GM18520 (cell line): ENCODE results near the gene LGMN.

Experiments
- ATAC-seq: cut with Tn5 transposase; IDR thresholded peaks from one replicate; pipeline ENCODE4 v1.9.1; 2021; ENCODE audit not compliant: unreplicated experiment

LGMN gene

DNA sequence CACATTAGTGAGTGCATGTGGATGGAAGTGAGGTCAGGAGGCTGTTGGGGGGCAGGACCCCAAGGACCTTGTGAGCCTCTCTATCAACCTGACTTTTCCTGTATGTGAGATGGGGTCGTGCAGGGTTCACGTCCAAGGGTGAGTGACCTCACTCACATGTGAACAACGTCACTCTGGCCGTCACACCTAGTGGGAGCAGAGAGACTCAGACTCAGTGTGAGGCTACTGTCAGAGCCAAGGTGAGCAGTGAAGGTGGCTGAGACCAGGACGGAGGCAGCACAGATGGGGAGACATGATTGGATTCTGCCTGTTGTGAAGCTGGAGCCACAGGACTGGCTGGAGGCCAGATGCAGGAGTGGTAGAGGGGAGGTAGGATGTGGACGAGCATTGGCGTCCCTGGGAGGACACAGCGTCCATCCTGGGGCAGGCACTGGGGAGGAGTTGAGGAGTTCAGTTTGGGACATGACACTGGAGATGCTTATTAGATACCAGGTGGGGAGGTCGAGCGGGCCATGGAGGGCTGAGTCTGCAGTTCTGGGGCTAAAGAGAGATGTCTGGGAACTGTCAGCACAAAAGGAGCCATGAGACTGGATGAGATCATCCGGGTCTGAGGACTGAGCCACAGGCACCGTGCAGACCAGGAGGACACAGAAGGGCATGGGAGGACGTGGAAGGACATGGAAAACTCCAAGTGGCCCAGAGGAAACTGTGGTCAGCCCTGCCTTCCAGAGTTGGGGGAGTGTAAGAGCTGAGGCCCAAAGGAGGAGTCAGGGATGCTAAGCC lies 92.8 kb downstream of the LGMN start:
- ATAC-seq = no peak

DNA sequence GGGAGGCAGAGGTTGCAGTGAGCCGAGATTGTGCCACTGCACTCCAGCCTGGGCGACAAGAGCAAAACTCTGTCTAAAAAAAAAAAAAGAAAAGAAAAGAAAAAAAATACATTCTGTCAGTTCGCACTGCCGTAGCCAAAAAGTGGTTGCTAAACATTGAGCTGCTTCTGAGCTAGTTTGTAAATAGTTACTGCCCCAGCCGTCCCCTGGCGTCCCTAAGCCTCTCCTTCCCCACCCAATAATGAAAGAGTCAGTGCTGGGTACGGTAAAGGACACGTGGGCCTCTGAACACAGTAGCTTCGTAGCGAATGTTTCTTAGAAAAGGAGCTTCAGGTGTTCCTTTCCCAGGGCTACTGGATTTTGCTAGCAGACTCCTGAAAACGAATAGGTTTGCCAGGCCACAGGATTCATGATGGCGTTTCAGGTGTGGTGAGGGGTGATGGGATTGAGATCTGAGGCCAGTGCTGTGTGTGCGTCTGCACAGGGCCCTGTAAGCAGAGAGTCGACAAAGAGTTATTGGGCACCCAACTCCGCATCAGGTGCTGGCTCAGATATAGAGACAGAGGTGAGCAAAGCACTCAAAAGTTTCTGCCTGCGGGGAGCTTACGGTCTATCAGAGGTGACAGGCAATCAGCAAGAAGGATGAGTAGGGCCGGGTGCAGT lies 94.1 kb downstream of the LGMN start:
- ATAC-seq = no peak
